Body of pancreas (tissue), 4 donors: ENCODE measurements around the gene SLC18B1.

Experiments used
- POLR2A ChIP-seq, 3 donors: fragments of 450-650 bp; IDR thresholded peaks; one replicate each; pipeline ENCODE4 v1.6.1; 2016; ENCODE audit warnings: antibody characterized with exemption in 3 of 3, mild to moderate bottlenecking in 2 of 3
- TF ChIP-seq, protein P1 (sequence below), 7 experiments: fragments of 450-650 bp in 4 of 7; fragments of 200-600 bp in 3 of 7; sonication (generic) in 3 of 7; IDR thresholded peaks; one replicate each; pipeline ENCODE4 v1.5.1; 2016 to 2019; ENCODE audit warnings: antibody characterized with exemption in 7 of 7

DNA sequence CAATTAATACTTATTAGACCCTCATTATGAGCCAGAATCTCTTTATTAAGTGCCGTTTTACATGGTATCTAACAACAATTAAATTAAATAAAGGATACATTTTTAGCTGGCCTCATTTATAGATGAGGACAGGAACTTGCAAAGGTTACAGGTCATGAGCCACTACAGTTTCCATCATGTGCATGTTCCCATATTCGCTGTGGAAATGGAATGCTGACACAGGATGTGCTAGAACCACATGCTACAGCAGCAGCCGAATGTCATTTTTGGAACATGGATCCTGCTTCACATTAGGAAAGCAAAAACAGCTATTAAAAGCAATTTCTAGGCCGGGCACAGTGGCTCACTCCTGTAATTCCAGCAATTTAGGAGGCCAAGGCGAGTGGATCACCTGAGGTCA lies 5.9 kb downstream of the SLC18B1 start:
- TF ChIP-seq, protein P1, sequence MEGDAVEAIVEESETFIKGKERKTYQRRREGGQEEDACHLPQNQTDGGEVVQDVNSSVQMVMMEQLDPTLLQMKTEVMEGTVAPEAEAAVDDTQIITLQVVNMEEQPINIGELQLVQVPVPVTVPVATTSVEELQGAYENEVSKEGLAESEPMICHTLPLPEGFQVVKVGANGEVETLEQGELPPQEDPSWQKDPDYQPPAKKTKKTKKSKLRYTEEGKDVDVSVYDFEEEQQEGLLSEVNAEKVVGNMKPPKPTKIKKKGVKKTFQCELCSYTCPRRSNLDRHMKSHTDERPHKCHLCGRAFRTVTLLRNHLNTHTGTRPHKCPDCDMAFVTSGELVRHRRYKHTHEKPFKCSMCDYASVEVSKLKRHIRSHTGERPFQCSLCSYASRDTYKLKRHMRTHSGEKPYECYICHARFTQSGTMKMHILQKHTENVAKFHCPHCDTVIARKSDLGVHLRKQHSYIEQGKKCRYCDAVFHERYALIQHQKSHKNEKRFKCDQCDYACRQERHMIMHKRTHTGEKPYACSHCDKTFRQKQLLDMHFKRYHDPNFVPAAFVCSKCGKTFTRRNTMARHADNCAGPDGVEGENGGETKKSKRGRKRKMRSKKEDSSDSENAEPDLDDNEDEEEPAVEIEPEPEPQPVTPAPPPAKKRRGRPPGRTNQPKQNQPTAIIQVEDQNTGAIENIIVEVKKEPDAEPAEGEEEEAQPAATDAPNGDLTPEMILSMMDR (IDR thresholded peaks at IDR 0.05) = no peak
- no peak for TF ChIP-seq POLR2A (IDR thresholded peaks at IDR 0.05)
